HepG2 (cell line): ENCODE data around the gene NEK11. TPM values are rescaled to one million over a fixed set of nuclear protein-coding genes. Genes with fewer than 3 reads are reported as not detected.

Experiments used
- ATAC-seq: fragments of 200-7000 bp; cut with Tn5 transposase; 3 replicates; pipeline ENCODE4 v1.9.1; 2020; ENCODE audit warnings: mild to moderate bottlenecking, moderate library complexity
- BruUV-seq: library from RNA; stranded (reverse); fragments of 400-500 nt; replicated peaks from 2 replicates; lab custom pipeline; 2021; lab: Mats Ljungman, UMichigan
- CTCF ChIA-PET: fragments of 300-600 bp; formaldehyde crosslinking; extraction: SDS; loops from one replicate; lab custom pipeline; 2021; ENCODE audit warnings: low total read pairs, inconsistent platforms, low intra/inter-chr PET ratio; lab: Yijun Ruan, JAX
- POLR2A ChIA-PET: fragments of 350-600 bp; sonication (Branson Sonifier 250); formaldehyde crosslinking; loops from one replicate; lab custom pipeline; 2020; ENCODE audit warnings: antibody characterized with exemption, inconsistent platforms; lab: Yijun Ruan, JAX
- DNase-seq: peaks from one replicate; pipeline ENCODE4 v3.0.0-alpha.2; 2015; ENCODE audit warnings: low spot score
- FAIRE-seq: peaks from 3 replicates; lab custom pipeline; 2011; peaks lifted over from hg19 to GRCh38; lab: Jason Lieb, UNC
- H2AFZ ChIP-seq: one replicate; pipeline ENCODE4 v1.6.1; 2011; ENCODE audit warnings: low read length, inconsistent platforms
- H3K27ac ChIP-seq: fragments of 300-600 bp; 3 replicates; pipeline ENCODE4 v1.8.0; 2011; ENCODE audit warnings: mixed run types, mild to moderate bottlenecking, mixed read lengths, low read length, inconsistent platforms; ENCODE audit not compliant: insufficient read depth; ENCODE audit errors: extremely low read length
- H3K27me3 ChIP-seq, 2 experiments: fragments of 200-600 bp in 1 of 2; 2 replicates in 1 of 2; 3 replicates in 1 of 2; pipeline versions ENCODE4 v1.6.0 to v1.8.0; 2011; ENCODE audit warnings: low read length in 2 of 2, mild to moderate bottlenecking in 2 of 2, moderate library complexity in 2 of 2, inconsistent platforms in 1 of 2; ENCODE audit not compliant: insufficient read depth in 2 of 2, control insufficient read depth in 1 of 2
- H3K36me3 ChIP-seq, 2 experiments: fragments of 200-600 bp in 1 of 2; replicated peaks in 1 of 2; 2 replicates in 1 of 2; 3 replicates in 1 of 2; pipeline versions ENCODE4 v1.5.1 to v1.8.0; 2011; ENCODE audit warnings: low read length in 2 of 2, inconsistent platforms in 1 of 2; ENCODE audit not compliant: insufficient read depth in 2 of 2, control insufficient read depth in 1 of 2
- H3K4me1 ChIP-seq: 2 replicates; pipeline ENCODE4 v1.5.1; 2012; ENCODE audit warnings: low read length, inconsistent platforms; ENCODE audit not compliant: insufficient read depth
- H3K4me2 ChIP-seq: 2 replicates; pipeline ENCODE4 v1.6.0; 2011; ENCODE audit warnings: low read depth, low read length, inconsistent platforms
- H3K4me3 ChIP-seq, 3 experiments: fragments of 200-600 bp in 1 of 3; sonication (generic), shearing (Covaris generic) in 1 of 3; replicated peaks in 1 of 3; 2 replicates each; pipeline ENCODE4 v1.5.1; 2011 to 2016; ENCODE audit warnings: low read length in 3 of 3, inconsistent platforms in 2 of 3, low read depth in 2 of 3, mild to moderate bottlenecking in 2 of 3, control low read depth in 1 of 3, mixed read lengths in 1 of 3; ENCODE audit not compliant: insufficient read depth in 1 of 3
- H3K79me2 ChIP-seq: one replicate; pipeline ENCODE4 v1.6.1; 2011; ENCODE audit warnings: low read length, inconsistent platforms; ENCODE audit not compliant: insufficient read depth
- H3K9ac ChIP-seq: 2 replicates; pipeline ENCODE4 v1.6.0; 2011; ENCODE audit warnings: mild to moderate bottlenecking, low read depth, low read length, inconsistent platforms; ENCODE audit not compliant: insufficient read depth
- H3K9me3 ChIP-seq: 2 replicates; pipeline ENCODE4 v1.5.1; 2012; ENCODE audit warnings: mild to moderate bottlenecking, low read length
- H4K20me1 ChIP-seq: 2 replicates; pipeline ENCODE4 v1.6.0; 2011; ENCODE audit warnings: inconsistent platforms, mild to moderate bottlenecking, low read length, moderate library complexity; ENCODE audit not compliant: insufficient read depth
- AHR ChIP-seq: IDR thresholded peaks from 2 replicates; pipeline ENCODE4 v1.6.1; 2018; ENCODE audit warnings: missing genetic modification reagents, missing compliant biosample characterization
- CREBL2 ChIP-seq: sonication (generic); formaldehyde crosslinking; IDR thresholded peaks from 2 replicates; pipeline ENCODE4 v1.8.1; 2023; ENCODE audit warnings: missing genetic modification reagents, mild to moderate bottlenecking, borderline replicate concordance
- GTF2F1 ChIP-seq: fragments of 150-350 bp; IDR thresholded peaks from 2 replicates; pipeline ENCODE4 v1.6.1; 2014; ENCODE audit warnings: low read length
- HDAC6 ChIP-seq: fragments of 200-600 bp; sonication (generic); IDR thresholded peaks from 2 replicates; pipeline ENCODE4 v1.7.0; 2017; ENCODE audit warnings: mild to moderate bottlenecking, antibody characterized with exemption, low read length, low read depth
- STAT5B ChIP-seq: sonication (generic); formaldehyde crosslinking; IDR thresholded peaks from 2 replicates; pipeline ENCODE4 v1.4.0; 2020; ENCODE audit warnings: missing genetic modification reagents
- ZNF275 ChIP-seq: sonication (generic); formaldehyde crosslinking; IDR thresholded peaks from 2 replicates; pipeline ENCODE4 v1.8.0; 2022; ENCODE audit warnings: missing genetic modification reagents, mild to moderate bottlenecking, inconsistent platforms, borderline replicate concordance
- ZNF281 ChIP-seq: sonication (generic); formaldehyde crosslinking; IDR thresholded peaks from 2 replicates; pipeline ENCODE4 v1.4.0; 2020; ENCODE audit warnings: missing genetic modification reagents, borderline replicate concordance
- ZNF616 ChIP-seq: sonication (generic); formaldehyde crosslinking; IDR thresholded peaks from 2 replicates; pipeline ENCODE4 v1.5.0; 2020; ENCODE audit warnings: low read depth, mild to moderate bottlenecking, missing genetic modification reagents
- ZNF644 ChIP-seq: IDR thresholded peaks from 2 replicates; pipeline ENCODE4 v1.6.1; 2016; ENCODE audit warnings: low read depth
- ZNF652 ChIP-seq: IDR thresholded peaks from 2 replicates; pipeline ENCODE4 v1.6.1; 2016; ENCODE audit warnings: low read depth, borderline replicate concordance
- ZNF670 ChIP-seq: sonication (generic); formaldehyde crosslinking; IDR thresholded peaks from 2 replicates; pipeline ENCODE4 v1.8.0; 2022; ENCODE audit warnings: mild to moderate bottlenecking, missing genetic modification reagents, borderline replicate concordance
- ZNF710 ChIP-seq: sonication (generic); formaldehyde crosslinking; IDR thresholded peaks from 2 replicates; pipeline ENCODE4 v1.5.0; 2020; ENCODE audit warnings: mild to moderate bottlenecking, missing genetic modification reagents, borderline replicate concordance
- ZNF782 ChIP-seq: sonication (generic); formaldehyde crosslinking; IDR thresholded peaks from 2 replicates; pipeline ENCODE4 v1.4.0; 2020; ENCODE audit warnings: missing genetic modification reagents, mild to moderate bottlenecking, borderline replicate concordance
- ZNF788 ChIP-seq: sonication (generic); formaldehyde crosslinking; IDR thresholded peaks from 2 replicates; pipeline ENCODE4 v1.5.0; 2020; ENCODE audit warnings: mild to moderate bottlenecking, missing genetic modification reagents, borderline replicate concordance
- ZNF83 ChIP-seq: sonication (generic); formaldehyde crosslinking; IDR thresholded peaks from 2 replicates; pipeline ENCODE4 v1.4.0; 2020; ENCODE audit warnings: missing genetic modification reagents, mild to moderate bottlenecking, borderline replicate concordance
- WGBS: methylation state at CpG from one replicate; pipeline ENCODE4 v1.1.6; 2017; ENCODE audit warnings: low lambda C conversion rate; 5-methylcytosine and 5-hydroxymethylcytosine counted together
- in situ Hi-C: cut with HindIII; loops from 2 replicates; pipeline ENCODE4 v1.10.0; 2017; ENCODE audit warnings: low pct_unique_long_range_greater_than_20kb; ENCODE audit not compliant: extremely low pct_ligation_motif_present
- intact Hi-C: fragments of 100-400 bp; cut with micrococcal nuclease; formaldehyde crosslinking; loops from one replicate; pipeline ENCODE4 v1.10.0; 2022; ENCODE audit not compliant: unreplicated experiment
- polyA plus RNA-seq, 8 experiments: library from polyadenylated mRNA; depleted of rRNA in 3 of 8; stranded (reverse) in 7 of 8; unstranded in 1 of 8; fragments of >200 nt; fragmentation: Illumina TruSeq in 4 of 8; extraction: Trizol in 4 of 8; gene quantifications; 2 replicates each; pipeline versions ENCODE4 v1.2.1 to v1.2.3, GENCODE V29; 2011 to 2016; ENCODE audit warnings: low read depth in 4 of 8, missing spikeins in 1 of 8, mixed read lengths in 1 of 8; ENCODE audit not compliant: insufficient read depth in 1 of 8
- total RNA-seq, 5 experiments: library from RNA; depleted of rRNA; stranded (reverse); fragments of >200 nt; fragmentation: Illumina TruSeq; extraction: Trizol; gene quantifications; 2 replicates each; pipeline ENCODE4 v1.2.3, GENCODE V29; 2016; ENCODE audit warnings: low read depth in 1 of 5

Gene NEK11
- total and polyA plus RNA-seq, 2 of the 13 experiments (the other 11 are each of a cell fraction or from before 2014, with no cell fraction given) = 0.95 to 2.2 TPM

GRCh38 chr3:131381445-131382291 lies 355.0 kb downstream of the NEK11 start, which contains the start of gene NUDT16:
TSS of gene NUDT16 (plus strand) at chr3:131381774. CDS start at chr3:131381805, 31 bp downstream.
- Histone ChIP-seq H3K4me3 (peak within 1 kb of the TSS; percentile 69 to 89 (median 82)), H3K4me2 (peak within 1 kb of the TSS; percentile 87), H2AFZ (peak within 1 kb of the TSS; percentile 20), H4K20me1 (no peaks in the 10 kb centered on the region), H3K27ac (peak within 1 kb of the TSS; percentile 76), H3K9me3 (no peaks in the 10 kb centered on the region), H3K9ac (peak within 1 kb of the TSS; percentile 86), H3K36me3 (peaks cover 0 to 3% of the 10 kb centered on the region in 2 experiments; a peak in 3 of 5 replicates), H3K79me2 (peaks cover 8% of the 10 kb centered on the region), H3K27me3 (no peaks in the 10 kb centered on the region; a peak in 1 of 5 replicates), H3K4me1 (peaks cover 27% of the 10 kb centered on the region)
- BruUV-seq = no TSS peak
- ATAC-seq = peak; percentile 99
- in situ Hi-C loops (no loop called here), intact Hi-C loops (loop anchor here (5.0 to 10.0 kb wide), 4 partner anchors 106 to 347 kb away; partner anchors contain the start of gene MRPL3)
- peak; percentile 92 for FAIRE-seq
- peak; percentile 97 for DNase-seq
- WGBS = 0% methylated on average over 15 of the region's 73 CpGs
- ChIA-PET POLR2A (interaction anchor here (0.6 to 1.9 kb wide), 16 partner anchors 8 to 488 kb away, joined by 3 to 13 read pairs (median 3); partner anchors contain the start of genes ASTE1, ATP2C1 and NEK11), CTCF (no interaction called here)
- 0 out of 2 replicates have a peak, but pooled peaks have one; percentile 25 for TF ChIP-seq ZNF782 (CRISPR knock-in tag)
- no peak for TF ChIP-seq STAT5B
- TF ChIP-seq ZNF275 (CRISPR knock-in tag) = peak; percentile 87; the same call in 1 of the 2 replicates
- TF ChIP-seq ZNF616 (CRISPR knock-in tag) = peak; percentile 80; the same call in 1 of the 2 replicates
- TF ChIP-seq ZNF670 (CRISPR knock-in tag) = 0 out of 2 replicates have a peak, but pooled peaks have one; percentile 31
- TF ChIP-seq CREBL2 (CRISPR knock-in tag) = peak; percentile 80; the same call in 1 of the 2 replicates
- TF ChIP-seq ZNF710 (CRISPR knock-in tag) = peak; percentile 55; the same call in 1 of the 2 replicates
- no peak for TF ChIP-seq ZNF788 (CRISPR knock-in tag)
- TF ChIP-seq HDAC6 = no peak
- 0 out of 2 replicates have a peak, but pooled peaks have one; percentile 33 for TF ChIP-seq ZNF644 (CRISPR knock-in tag)
- 0 out of 2 replicates have a peak, but pooled peaks have one; percentile 46 for TF ChIP-seq ZNF83 (CRISPR knock-in tag)
- TF ChIP-seq GTF2F1 = no peak
- 0 out of 2 replicates have a peak, but pooled peaks have one; percentile 89 for TF ChIP-seq AHR (CRISPR knock-in tag)
- no peak for TF ChIP-seq ZNF652
- peak; percentile 18; the same call in 1 of the 2 replicates for TF ChIP-seq ZNF281 (CRISPR knock-in tag)
